WTC11 (cell line): ENCODE measurements around the gene GPD1L. TPM values are rescaled to one million over a fixed set of nuclear protein-coding genes. Genes with fewer than 3 reads are reported as not detected.

Experiments
- ATAC-seq: fragments of 200-7000 bp; cut with Tn5 transposase; 2 replicates; pipeline ENCODE4 v1.10.0; 2021; ENCODE audit warnings: mild to moderate bottlenecking, moderate library complexity
- CTCF ChIA-PET: fragments of 300-600 bp; sonication (Branson Sonifier 250); formaldehyde crosslinking; loops from one replicate; lab custom pipeline; 2021; ENCODE audit warnings: antibody characterized with exemption; lab: Charles Lee
- POLR2A ChIA-PET: fragments of 350-600 bp; sonication (Branson Sonifier 250); formaldehyde crosslinking; loops from one replicate; lab custom pipeline; 2021; ENCODE audit warnings: antibody characterized with exemption; lab: Charles Lee
- DNase-seq: peaks from one replicate; pipeline ENCODE4 v3.0.0; 2021; ENCODE audit warnings: low spot score
- H3K27ac Mint-ChIP-seq: 2 replicates; pipeline ENCODE4 v1.8.0; 2021; ENCODE audit warnings: mixed read lengths
- H3K27me3 Mint-ChIP-seq: 2 replicates; pipeline ENCODE4 v1.8.0; 2021; ENCODE audit warnings: low read depth, mild to moderate bottlenecking, moderate library complexity, mixed read lengths
- H3K36me3 Mint-ChIP-seq: 2 replicates; pipeline ENCODE4 v1.8.0; 2021; ENCODE audit warnings: mixed read lengths
- H3K4me1 Mint-ChIP-seq: 2 replicates; pipeline ENCODE4 v1.8.0; 2022; ENCODE audit warnings: mixed read lengths
- H3K4me3 Mint-ChIP-seq: 2 replicates; pipeline ENCODE4 v1.8.0; 2021; ENCODE audit warnings: mild to moderate bottlenecking, moderate library complexity, mixed read lengths
- H3K9me3 Mint-ChIP-seq: 2 replicates; pipeline ENCODE4 v1.8.0; 2021; ENCODE audit warnings: mixed read lengths
- EMX1 ChIP-seq: fragments of 250-450 bp; sonication (Bioruptor Pico); IDR thresholded peaks from 2 replicates; pipeline ENCODE4 v1.8.0; 2021; ENCODE audit warnings: mild to moderate bottlenecking
- ESRRA ChIP-seq: sonication (generic); formaldehyde crosslinking; IDR thresholded peaks from 2 replicates; pipeline ENCODE4 v1.8.1; 2022; ENCODE audit warnings: mild to moderate bottlenecking, missing genetic modification reagents, borderline replicate concordance
- ETV6 ChIP-seq: sonication (generic); formaldehyde crosslinking; IDR thresholded peaks from 2 replicates; pipeline ENCODE4 v1.8.1; 2022; ENCODE audit warnings: mild to moderate bottlenecking, missing genetic modification reagents
- GABPB1 ChIP-seq: sonication (generic); formaldehyde crosslinking; IDR thresholded peaks from 2 replicates; pipeline ENCODE4 v1.8.1; 2023; ENCODE audit warnings: mild to moderate bottlenecking, missing genetic modification reagents
- JUN ChIP-seq: sonication (generic); formaldehyde crosslinking; IDR thresholded peaks from 2 replicates; pipeline ENCODE4 v1.8.0; 2023; ENCODE audit warnings: mild to moderate bottlenecking, missing genetic modification reagents
- KAT7 ChIP-seq: sonication (generic); formaldehyde crosslinking; IDR thresholded peaks from 2 replicates; pipeline ENCODE4 v1.8.1; 2023; ENCODE audit warnings: missing genetic modification reagents, mild to moderate bottlenecking, borderline replicate concordance
- MXD4 ChIP-seq: fragments of 250-450 bp; sonication (Bioruptor Pico); IDR thresholded peaks from 2 replicates; pipeline ENCODE4 v1.8.0; 2021; ENCODE audit warnings: mild to moderate bottlenecking, moderate library complexity, borderline replicate concordance
- NFYB ChIP-seq: sonication (generic); formaldehyde crosslinking; conservative IDR thresholded peaks from 2 replicates; pipeline ENCODE4 v1.8.0; 2022; ENCODE audit warnings: low read depth, missing genetic modification reagents
- NR1H2 ChIP-seq: sonication (generic); formaldehyde crosslinking; IDR thresholded peaks from 2 replicates; pipeline ENCODE4 v1.9.0; 2021; ENCODE audit warnings: mild to moderate bottlenecking, moderate library complexity, missing genetic modification reagents
- RELA ChIP-seq: sonication (generic); formaldehyde crosslinking; IDR thresholded peaks from 2 replicates; pipeline ENCODE4 v1.8.1; 2022; ENCODE audit warnings: missing genetic modification reagents, mild to moderate bottlenecking, borderline replicate concordance
- RORB ChIP-seq: fragments of 250-450 bp; sonication (Bioruptor Pico); IDR thresholded peaks from 2 replicates; pipeline ENCODE4 v1.9.0; 2021; ENCODE audit warnings: mild to moderate bottlenecking
- ZNF396 ChIP-seq: fragments of 250-450 bp; sonication (Bioruptor Pico); IDR thresholded peaks from 2 replicates; pipeline ENCODE4 v1.8.0; 2021; ENCODE audit warnings: mild to moderate bottlenecking, moderate library complexity, borderline replicate concordance
- total RNA-seq: library from RNA; stranded (reverse); gene quantifications from 3 replicates; pipeline ENCODE4 v1.2.3, GENCODE V29; 2021
- TF ChIP-seq, protein P1 (sequence below): fragments of 250-450 bp; sonication (Bioruptor Pico); IDR thresholded peaks from 2 replicates; pipeline ENCODE4 v2.1.2; 2022; ENCODE audit warnings: mild to moderate bottlenecking, moderate library complexity
- TF ChIP-seq, protein P2 (sequence below): sonication (generic); formaldehyde crosslinking; conservative IDR thresholded peaks from 2 replicates; pipeline ENCODE4 v1.8.1; 2023; ENCODE audit warnings: mild to moderate bottlenecking, low read depth, missing genetic modification reagents, moderate library complexity
- TF ChIP-seq, protein P3 (sequence below): sonication (generic); formaldehyde crosslinking; IDR thresholded peaks from 2 replicates; pipeline ENCODE4 v1.8.0; 2023; ENCODE audit warnings: missing genetic modification reagents, mild to moderate bottlenecking, borderline replicate concordance
- TF ChIP-seq, protein P4 (sequence below): sonication (generic); formaldehyde crosslinking; IDR thresholded peaks from 2 replicates; pipeline ENCODE4 v1.8.0; 2023; ENCODE audit warnings: mild to moderate bottlenecking, missing genetic modification reagents
- TF ChIP-seq, protein P5 (sequence below): sonication (generic); formaldehyde crosslinking; IDR thresholded peaks from 2 replicates; pipeline ENCODE4 v1.8.1; 2023; ENCODE audit warnings: mild to moderate bottlenecking, missing genetic modification reagents, moderate library complexity

Gene GPD1L
- total RNA-seq, 1 experiment from 2014 or later: 5.8 TPM

DNA sequence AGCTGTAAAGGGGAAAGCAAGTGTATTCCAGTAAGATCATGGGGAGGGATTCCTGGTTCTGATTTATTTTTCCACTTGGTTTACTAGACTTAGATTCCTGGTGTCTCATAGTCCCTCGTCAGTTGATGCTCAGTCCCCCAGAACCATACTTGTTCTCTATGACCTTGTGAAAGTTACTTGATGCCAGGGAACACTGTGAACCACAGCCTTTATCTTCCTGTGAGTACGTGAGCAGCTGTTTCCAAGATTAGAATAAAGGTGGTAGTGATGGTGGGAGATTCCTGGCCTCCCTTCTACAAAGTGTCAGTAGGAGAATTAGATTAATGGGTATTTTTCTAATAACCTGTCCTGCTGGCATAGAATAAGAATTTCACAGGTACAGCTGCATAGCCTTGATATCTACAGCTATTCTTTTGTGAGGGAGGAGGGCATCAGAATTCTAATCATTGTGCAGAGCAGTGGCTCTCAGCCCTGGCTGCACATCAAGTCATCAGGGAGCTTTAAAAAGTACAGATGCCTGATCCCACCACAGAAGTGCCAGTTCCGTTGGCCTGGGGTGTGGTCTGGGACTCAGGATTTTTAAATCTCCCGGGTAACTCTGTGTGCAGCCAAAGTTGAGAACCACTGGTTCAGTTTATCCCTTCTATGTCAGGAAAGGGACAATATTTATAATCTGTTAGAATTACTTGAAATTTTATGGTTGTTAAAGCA, 20.0 kb downstream of the GPD1L start (continued):
- TF ChIP-seq, protein P1, sequence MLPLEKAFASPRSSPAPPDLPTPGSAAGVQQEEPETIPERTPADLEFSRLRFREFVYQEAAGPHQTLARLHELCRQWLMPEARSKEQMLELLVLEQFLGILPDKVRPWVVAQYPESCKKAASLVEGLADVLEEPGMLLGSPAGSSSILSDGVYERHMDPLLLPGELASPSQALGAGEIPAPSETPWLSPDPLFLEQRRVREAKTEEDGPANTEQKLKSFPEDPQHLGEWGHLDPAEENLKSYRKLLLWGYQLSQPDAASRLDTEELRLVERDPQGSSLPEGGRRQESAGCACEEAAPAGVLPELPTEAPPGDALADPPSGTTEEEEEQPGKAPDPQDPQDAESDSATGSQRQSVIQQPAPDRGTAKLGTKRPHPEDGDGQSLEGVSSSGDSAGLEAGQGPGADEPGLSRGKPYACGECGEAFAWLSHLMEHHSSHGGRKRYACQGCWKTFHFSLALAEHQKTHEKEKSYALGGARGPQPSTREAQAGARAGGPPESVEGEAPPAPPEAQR (CRISPR knock-in tag): no peak
- TF ChIP-seq, protein P2, sequence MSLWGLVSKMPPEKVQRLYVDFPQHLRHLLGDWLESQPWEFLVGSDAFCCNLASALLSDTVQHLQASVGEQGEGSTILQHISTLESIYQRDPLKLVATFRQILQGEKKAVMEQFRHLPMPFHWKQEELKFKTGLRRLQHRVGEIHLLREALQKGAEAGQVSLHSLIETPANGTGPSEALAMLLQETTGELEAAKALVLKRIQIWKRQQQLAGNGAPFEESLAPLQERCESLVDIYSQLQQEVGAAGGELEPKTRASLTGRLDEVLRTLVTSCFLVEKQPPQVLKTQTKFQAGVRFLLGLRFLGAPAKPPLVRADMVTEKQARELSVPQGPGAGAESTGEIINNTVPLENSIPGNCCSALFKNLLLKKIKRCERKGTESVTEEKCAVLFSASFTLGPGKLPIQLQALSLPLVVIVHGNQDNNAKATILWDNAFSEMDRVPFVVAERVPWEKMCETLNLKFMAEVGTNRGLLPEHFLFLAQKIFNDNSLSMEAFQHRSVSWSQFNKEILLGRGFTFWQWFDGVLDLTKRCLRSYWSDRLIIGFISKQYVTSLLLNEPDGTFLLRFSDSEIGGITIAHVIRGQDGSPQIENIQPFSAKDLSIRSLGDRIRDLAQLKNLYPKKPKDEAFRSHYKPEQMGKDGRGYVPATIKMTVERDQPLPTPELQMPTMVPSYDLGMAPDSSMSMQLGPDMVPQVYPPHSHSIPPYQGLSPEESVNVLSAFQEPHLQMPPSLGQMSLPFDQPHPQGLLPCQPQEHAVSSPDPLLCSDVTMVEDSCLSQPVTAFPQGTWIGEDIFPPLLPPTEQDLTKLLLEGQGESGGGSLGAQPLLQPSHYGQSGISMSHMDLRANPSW (CRISPR knock-in tag): no peak

DNA sequence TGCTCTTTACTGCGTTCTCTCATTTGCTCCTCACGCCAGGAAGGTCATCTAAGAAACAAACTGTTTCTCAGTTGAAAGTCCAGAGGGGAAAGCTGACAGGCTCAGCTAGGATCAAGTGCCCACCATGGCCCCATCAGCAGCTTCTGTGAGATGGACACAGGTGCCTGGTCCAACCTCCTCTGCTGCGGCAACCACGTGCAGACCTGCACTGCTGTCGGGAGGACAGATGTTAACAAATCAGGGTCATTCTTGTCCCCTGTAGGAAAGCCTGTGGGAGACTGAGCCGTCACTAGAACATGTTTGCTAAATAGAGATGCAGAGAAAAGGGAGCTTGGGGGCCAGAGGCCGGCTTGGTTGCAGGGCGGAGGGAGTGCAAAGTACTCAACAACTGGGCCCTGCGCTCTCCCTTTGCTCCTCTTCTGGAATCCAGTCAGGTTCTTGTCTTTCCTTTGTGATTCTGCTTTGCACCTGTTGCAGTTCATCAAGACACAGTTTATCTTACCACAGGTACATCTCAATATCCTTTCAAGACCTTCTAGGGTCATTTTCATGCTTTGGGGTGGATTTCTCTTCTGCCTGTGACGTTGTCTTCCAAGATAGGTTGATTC, 20.9 kb downstream of the GPD1L start:
- no peak for ATAC-seq
- POLR2A ChIA-PET: no interaction called here

DNA sequence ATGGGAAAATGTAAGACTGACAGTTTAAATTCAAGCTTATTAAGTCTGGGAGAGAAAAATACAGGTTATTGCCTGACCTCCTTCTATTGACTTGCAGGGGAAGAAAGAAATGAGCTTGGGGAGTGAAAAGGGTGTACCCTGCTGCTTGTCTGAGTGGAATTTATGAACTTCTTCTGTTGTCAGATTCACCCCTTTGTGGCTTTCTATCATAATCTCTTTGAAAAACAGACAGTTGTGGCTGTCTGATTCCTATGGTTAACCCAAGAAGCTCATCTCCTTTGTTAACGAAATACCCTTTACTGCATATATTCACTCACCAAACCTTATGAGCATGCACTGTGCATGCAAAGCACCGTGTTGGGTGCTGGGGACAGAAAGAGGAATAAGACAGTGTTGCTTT, 22.5 kb downstream of the GPD1L start:
- ChIA-PET CTCF (interaction anchor here (1.3 kb wide), 1 partner anchor 15 kb away, joined by 5 read pairs; no protein-coding TSS in a partner anchor), POLR2A (no interaction called here)
- DNase-seq: no peak
- no peak overlapping the region for H3K4me3 Mint-ChIP-seq
- no peaks in the 10 kb centered on the region for H3K27me3 Mint-ChIP-seq
- H3K4me1 Mint-ChIP-seq: no peaks in the 10 kb centered on the region
- no peak for TF ChIP-seq ESRRA (CRISPR knock-in tag)
- no peak for TF ChIP-seq RORB
- ATAC-seq: no peak
- H3K36me3 Mint-ChIP-seq: no peaks in the 10 kb centered on the region
- H3K9me3 Mint-ChIP-seq: no peaks in the 10 kb centered on the region
- no peak overlapping the region for H3K27ac Mint-ChIP-seq

More for the DNA sequence above, 20.9 kb downstream of the GPD1L start:
- H3K4me3 Mint-ChIP-seq: no peak overlapping the region
- CTCF ChIA-PET: no interaction called here
- no peak overlapping the region for H3K27ac Mint-ChIP-seq
- TF ChIP-seq JUN (CRISPR knock-in tag) (no peak), NR1H2 (no peak), NFYB (CRISPR knock-in tag) (no peak)
- H3K27me3 Mint-ChIP-seq: no peaks in the 10 kb centered on the region
- DNase-seq: no peak
- H3K9me3 Mint-ChIP-seq: no peaks in the 10 kb centered on the region
- H3K4me1 Mint-ChIP-seq: no peaks in the 10 kb centered on the region
- no peaks in the 10 kb centered on the region for H3K36me3 Mint-ChIP-seq

DNA sequence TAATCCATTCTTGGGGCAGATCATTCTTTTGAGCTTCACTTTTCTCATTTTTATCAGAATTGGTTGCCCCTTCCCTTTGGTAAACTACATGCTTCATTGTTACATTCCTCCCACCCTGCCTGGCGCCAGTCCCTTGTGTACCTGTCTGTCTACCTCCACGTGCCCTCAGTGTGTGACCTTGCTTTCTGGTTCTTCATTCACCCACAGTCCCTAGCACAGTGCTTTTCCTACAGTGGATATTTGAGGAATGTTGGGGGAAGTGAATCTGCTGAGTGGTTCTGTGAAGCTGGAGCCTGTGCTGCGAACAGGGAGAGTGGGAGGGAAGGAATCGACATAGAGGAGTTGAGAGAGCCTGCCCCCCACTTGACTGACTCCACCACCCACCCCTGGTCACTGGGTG, 23.4 kb downstream of the GPD1L start:
- Mint-ChIP-seq H3K9me3 (no peaks in the 10 kb centered on the region), H3K27me3 (no peaks in the 10 kb centered on the region), H3K4me3 (no peak overlapping the region), H3K27ac (no peak overlapping the region), H3K36me3 (no peaks in the 10 kb centered on the region), H3K4me1 (no peaks in the 10 kb centered on the region)
- DNase-seq (no peak), ATAC-seq (no peak)
- ChIA-PET CTCF (no interaction called here), POLR2A (no interaction called here)
- TF ChIP-seq ETV6 (CRISPR knock-in tag): no peak
- TF ChIP-seq, protein P3, sequence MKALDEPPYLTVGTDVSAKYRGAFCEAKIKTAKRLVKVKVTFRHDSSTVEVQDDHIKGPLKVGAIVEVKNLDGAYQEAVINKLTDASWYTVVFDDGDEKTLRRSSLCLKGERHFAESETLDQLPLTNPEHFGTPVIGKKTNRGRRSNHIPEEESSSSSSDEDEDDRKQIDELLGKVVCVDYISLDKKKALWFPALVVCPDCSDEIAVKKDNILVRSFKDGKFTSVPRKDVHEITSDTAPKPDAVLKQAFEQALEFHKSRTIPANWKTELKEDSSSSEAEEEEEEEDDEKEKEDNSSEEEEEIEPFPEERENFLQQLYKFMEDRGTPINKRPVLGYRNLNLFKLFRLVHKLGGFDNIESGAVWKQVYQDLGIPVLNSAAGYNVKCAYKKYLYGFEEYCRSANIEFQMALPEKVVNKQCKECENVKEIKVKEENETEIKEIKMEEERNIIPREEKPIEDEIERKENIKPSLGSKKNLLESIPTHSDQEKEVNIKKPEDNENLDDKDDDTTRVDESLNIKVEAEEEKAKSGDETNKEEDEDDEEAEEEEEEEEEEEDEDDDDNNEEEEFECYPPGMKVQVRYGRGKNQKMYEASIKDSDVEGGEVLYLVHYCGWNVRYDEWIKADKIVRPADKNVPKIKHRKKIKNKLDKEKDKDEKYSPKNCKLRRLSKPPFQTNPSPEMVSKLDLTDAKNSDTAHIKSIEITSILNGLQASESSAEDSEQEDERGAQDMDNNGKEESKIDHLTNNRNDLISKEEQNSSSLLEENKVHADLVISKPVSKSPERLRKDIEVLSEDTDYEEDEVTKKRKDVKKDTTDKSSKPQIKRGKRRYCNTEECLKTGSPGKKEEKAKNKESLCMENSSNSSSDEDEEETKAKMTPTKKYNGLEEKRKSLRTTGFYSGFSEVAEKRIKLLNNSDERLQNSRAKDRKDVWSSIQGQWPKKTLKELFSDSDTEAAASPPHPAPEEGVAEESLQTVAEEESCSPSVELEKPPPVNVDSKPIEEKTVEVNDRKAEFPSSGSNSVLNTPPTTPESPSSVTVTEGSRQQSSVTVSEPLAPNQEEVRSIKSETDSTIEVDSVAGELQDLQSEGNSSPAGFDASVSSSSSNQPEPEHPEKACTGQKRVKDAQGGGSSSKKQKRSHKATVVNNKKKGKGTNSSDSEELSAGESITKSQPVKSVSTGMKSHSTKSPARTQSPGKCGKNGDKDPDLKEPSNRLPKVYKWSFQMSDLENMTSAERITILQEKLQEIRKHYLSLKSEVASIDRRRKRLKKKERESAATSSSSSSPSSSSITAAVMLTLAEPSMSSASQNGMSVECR (CRISPR knock-in tag): no peak
- no peak for TF ChIP-seq ZNF396 (CRISPR knock-in tag)
- no peak for TF ChIP-seq EMX1
- TF ChIP-seq GABPB1 (CRISPR knock-in tag): no peak
- TF ChIP-seq, protein P4, sequence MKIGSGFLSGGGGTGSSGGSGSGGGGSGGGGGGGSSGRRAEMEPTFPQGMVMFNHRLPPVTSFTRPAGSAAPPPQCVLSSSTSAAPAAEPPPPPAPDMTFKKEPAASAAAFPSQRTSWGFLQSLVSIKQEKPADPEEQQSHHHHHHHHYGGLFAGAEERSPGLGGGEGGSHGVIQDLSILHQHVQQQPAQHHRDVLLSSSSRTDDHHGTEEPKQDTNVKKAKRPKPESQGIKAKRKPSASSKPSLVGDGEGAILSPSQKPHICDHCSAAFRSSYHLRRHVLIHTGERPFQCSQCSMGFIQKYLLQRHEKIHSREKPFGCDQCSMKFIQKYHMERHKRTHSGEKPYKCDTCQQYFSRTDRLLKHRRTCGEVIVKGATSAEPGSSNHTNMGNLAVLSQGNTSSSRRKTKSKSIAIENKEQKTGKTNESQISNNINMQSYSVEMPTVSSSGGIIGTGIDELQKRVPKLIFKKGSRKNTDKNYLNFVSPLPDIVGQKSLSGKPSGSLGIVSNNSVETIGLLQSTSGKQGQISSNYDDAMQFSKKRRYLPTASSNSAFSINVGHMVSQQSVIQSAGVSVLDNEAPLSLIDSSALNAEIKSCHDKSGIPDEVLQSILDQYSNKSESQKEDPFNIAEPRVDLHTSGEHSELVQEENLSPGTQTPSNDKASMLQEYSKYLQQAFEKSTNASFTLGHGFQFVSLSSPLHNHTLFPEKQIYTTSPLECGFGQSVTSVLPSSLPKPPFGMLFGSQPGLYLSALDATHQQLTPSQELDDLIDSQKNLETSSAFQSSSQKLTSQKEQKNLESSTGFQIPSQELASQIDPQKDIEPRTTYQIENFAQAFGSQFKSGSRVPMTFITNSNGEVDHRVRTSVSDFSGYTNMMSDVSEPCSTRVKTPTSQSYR (CRISPR knock-in tag): no peak
- TF ChIP-seq ESRRA (CRISPR knock-in tag): no peak
- TF ChIP-seq MXD4 (CRISPR knock-in tag): no peak
- TF ChIP-seq KAT7: no peak
- TF ChIP-seq, protein P5, sequence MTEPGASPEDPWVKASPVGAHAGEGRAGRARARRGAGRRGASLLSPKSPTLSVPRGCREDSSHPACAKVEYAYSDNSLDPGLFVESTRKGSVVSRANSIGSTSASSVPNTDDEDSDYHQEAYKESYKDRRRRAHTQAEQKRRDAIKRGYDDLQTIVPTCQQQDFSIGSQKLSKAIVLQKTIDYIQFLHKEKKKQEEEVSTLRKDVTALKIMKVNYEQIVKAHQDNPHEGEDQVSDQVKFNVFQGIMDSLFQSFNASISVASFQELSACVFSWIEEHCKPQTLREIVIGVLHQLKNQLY (CRISPR knock-in tag): no peak
- no peak for TF ChIP-seq RELA (CRISPR knock-in tag)
